B cell (primary cell): ENCODE results near the gene COMMD7.

ENCODE experiments used
- EZH2 ChIP-seq: IDR thresholded peaks from 2 replicates; pipeline ENCODE4 v1.6.1; 2012; ENCODE audit warnings: borderline replicate concordance, low read depth, mild to moderate bottlenecking, moderate library complexity, low read length; ENCODE audit not compliant: insufficient read depth, poor library complexity, severe bottlenecking
- TF ChIP-seq, protein P1 (sequence below): fragments of 200-600 bp; IDR thresholded peaks from one replicate; pipeline ENCODE4 v1.8.0; 2022; ENCODE audit warnings: antibody characterized with exemption, mild to moderate bottlenecking

DNA sequence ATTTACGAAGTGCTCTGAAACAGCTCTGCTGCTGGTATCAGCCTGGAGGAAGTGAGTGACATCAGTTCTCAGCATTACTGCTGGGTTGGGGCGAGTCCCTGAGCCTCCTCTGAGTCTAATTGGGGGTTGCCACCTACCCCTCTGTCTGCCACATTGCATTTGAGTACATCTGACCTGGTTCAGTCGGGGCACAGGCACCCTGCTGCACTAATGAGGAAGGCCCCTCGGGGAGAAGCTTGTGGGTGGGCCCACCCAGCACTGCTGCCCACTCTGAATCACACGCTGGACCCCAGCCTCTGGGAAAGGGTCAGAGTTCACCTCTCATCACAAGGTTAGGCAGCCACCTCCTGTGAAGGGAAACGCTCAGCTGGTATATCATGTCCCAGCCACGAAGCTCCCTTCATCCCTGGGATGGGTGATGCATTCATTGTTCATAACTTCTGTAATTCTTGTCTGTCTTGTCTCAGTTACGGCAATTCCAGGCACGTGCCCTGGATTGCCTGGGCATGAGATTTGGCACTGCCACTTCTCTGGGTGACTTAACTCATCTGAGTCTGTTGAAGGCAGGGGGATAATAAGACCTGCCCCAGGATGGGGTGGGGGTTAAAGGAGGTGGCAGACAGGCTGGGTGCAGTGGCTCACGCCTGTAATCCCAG lies 32.2 kb upstream of the COMMD7 start:
- TF ChIP-seq, protein P1, sequence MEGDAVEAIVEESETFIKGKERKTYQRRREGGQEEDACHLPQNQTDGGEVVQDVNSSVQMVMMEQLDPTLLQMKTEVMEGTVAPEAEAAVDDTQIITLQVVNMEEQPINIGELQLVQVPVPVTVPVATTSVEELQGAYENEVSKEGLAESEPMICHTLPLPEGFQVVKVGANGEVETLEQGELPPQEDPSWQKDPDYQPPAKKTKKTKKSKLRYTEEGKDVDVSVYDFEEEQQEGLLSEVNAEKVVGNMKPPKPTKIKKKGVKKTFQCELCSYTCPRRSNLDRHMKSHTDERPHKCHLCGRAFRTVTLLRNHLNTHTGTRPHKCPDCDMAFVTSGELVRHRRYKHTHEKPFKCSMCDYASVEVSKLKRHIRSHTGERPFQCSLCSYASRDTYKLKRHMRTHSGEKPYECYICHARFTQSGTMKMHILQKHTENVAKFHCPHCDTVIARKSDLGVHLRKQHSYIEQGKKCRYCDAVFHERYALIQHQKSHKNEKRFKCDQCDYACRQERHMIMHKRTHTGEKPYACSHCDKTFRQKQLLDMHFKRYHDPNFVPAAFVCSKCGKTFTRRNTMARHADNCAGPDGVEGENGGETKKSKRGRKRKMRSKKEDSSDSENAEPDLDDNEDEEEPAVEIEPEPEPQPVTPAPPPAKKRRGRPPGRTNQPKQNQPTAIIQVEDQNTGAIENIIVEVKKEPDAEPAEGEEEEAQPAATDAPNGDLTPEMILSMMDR = no peak
- no peak for TF ChIP-seq EZH2
